Fibroblast of the aortic adventitia (primary cell): ENCODE data around the gene CFL2. TPM values are rescaled to one million over a fixed set of nuclear protein-coding genes. Genes with fewer than 3 reads are reported as not detected.

Source experiments
- DNase-seq: peaks from one replicate; pipeline ENCODE4 v3.0.0-alpha.2; 2010; ENCODE audit warnings: low read depth
- H3K4me3 ChIP-seq: 2 replicates; pipeline ENCODE4 v1.5.1; 2011; ENCODE audit warnings: low read depth, mild to moderate bottlenecking, control low read depth, low read length, moderate library complexity
- CTCF ChIP-seq: IDR thresholded peaks from 2 replicates; pipeline ENCODE4 v1.5.1; 2011; ENCODE audit warnings: mild to moderate bottlenecking, low read length, control low read depth, inconsistent platforms; ENCODE audit not compliant: insufficient read depth
- total RNA-seq: library from RNA; depleted of rRNA; stranded (reverse); fragments of >200 nt; gene quantifications from 2 replicates; pipeline ENCODE4 v1.2.3, GENCODE V29; 2012; ENCODE audit warnings: low replicate concordance

The CFL2 gene
- total RNA-seq, 1 donor: 107 TPM

GRCh38 chr14:34678306-34678705, 36.1 kb downstream of the CFL2 start:
- no peak overlapping the region for H3K4me3 ChIP-seq
- peak; percentile 32 for DNase-seq
- no peak for TF ChIP-seq CTCF

- no peak for DNase-seq
- H3K4me3 ChIP-seq: no peak overlapping the region
- TF ChIP-seq CTCF: no peak
These were observed 37.7 kb downstream of the CFL2 start for GRCh38 chr14:34676516-34677211.

- H3K4me3 ChIP-seq: no peak overlapping the region
- no peak for TF ChIP-seq CTCF
- no peak for DNase-seq
These were observed 40.7 kb downstream of the CFL2 start for GRCh38 chr14:34673702-34674101.

- no peak for TF ChIP-seq CTCF
- no peak overlapping the region for H3K4me3 ChIP-seq
- DNase-seq: no peak
These were observed 42.7 kb downstream of the CFL2 start for GRCh38 chr14:34671716-34672115.

GRCh38 chr14:34668111-34668510, 46.3 kb downstream of the CFL2 start:
- DNase-seq: no peak
- no peak for TF ChIP-seq CTCF
- no peak overlapping the region for H3K4me3 ChIP-seq

- TF ChIP-seq CTCF: no peak
- H3K4me3 ChIP-seq: no peak overlapping the region
These were observed 47.4 kb downstream of the CFL2 start for GRCh38 chr14:34667007-34667406.

More at GRCh38 chr14:34667007-34667406, 47.4 kb downstream of the CFL2 start:
- no peak for DNase-seq
